ENCODE results near the gene MMADHC.

DNA sequence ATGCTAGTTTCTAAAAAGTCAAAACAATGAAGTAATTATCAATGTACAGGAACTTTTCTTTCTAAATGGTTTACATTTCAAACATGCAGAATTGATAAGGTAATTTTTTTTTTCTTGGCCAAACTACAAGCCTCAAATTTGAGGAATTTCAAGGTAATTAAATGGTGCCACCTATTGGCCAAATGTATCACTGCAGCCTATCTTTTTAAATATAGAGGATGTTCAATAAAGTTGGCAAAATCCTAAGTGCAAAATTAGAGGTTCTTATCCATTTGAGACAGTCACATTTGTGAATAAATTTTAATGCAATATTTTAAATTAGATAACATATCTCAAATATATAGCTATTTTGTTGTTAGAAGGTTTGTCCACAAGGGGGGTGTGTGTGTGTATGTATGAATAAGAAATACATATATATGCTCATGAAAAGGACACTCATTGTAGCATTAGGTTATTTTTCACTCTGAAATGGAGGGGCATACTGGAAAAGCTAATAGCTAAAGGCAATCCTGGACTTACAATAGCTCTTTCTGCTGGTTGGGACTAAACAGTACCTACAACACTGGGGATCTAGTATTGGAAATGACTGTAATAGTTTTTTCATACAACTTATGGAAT, 26.2 kb downstream of the MMADHC start:
- no peak for TF ChIP-seq TEAD4 (IDR thresholded peaks at IDR 0.05)
- TF ChIP-seq, protein P1, sequence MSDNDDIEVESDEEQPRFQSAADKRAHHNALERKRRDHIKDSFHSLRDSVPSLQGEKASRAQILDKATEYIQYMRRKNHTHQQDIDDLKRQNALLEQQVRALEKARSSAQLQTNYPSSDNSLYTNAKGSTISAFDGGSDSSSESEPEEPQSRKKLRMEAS (IDR thresholded peaks at IDR 0.05) = no peak
- TF ChIP-seq CEBPB (IDR thresholded peaks at IDR 0.05) = no peak
- TF ChIP-seq, protein P2, sequence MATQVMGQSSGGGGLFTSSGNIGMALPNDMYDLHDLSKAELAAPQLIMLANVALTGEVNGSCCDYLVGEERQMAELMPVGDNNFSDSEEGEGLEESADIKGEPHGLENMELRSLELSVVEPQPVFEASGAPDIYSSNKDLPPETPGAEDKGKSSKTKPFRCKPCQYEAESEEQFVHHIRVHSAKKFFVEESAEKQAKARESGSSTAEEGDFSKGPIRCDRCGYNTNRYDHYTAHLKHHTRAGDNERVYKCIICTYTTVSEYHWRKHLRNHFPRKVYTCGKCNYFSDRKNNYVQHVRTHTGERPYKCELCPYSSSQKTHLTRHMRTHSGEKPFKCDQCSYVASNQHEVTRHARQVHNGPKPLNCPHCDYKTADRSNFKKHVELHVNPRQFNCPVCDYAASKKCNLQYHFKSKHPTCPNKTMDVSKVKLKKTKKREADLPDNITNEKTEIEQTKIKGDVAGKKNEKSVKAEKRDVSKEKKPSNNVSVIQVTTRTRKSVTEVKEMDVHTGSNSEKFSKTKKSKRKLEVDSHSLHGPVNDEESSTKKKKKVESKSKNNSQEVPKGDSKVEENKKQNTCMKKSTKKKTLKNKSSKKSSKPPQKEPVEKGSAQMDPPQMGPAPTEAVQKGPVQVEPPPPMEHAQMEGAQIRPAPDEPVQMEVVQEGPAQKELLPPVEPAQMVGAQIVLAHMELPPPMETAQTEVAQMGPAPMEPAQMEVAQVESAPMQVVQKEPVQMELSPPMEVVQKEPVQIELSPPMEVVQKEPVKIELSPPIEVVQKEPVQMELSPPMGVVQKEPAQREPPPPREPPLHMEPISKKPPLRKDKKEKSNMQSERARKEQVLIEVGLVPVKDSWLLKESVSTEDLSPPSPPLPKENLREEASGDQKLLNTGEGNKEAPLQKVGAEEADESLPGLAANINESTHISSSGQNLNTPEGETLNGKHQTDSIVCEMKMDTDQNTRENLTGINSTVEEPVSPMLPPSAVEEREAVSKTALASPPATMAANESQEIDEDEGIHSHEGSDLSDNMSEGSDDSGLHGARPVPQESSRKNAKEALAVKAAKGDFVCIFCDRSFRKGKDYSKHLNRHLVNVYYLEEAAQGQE (IDR thresholded peaks at IDR 0.05; ENCODE audit: low read depth) = no peak

All from Ishikawa (cell line).